BE2C (cell line): ENCODE results near the gene MED10.

Experiments used
- DNase-seq: peaks from one replicate; pipeline ENCODE4 v3.0.0-alpha.2; 2020
- H3K27me3 ChIP-seq: fragments of 250-450 bp; sonication (Bioruptor Pico); 2 replicates; pipeline ENCODE4 v1.5.1; 2020; ENCODE audit warnings: mild to moderate bottlenecking
- H3K36me3 ChIP-seq: fragments of 250-450 bp; sonication (Bioruptor Pico); 2 replicates; pipeline ENCODE4 v1.5.1; 2020; ENCODE audit warnings: mild to moderate bottlenecking
- H3K4me1 ChIP-seq: fragments of 250-450 bp; sonication (Bioruptor Pico); 2 replicates; pipeline ENCODE4 v1.5.1; 2020
- H3K4me3 ChIP-seq: 2 replicates; pipeline ENCODE4 v1.5.1; 2011; ENCODE audit warnings: low read depth, low read length
- H3K9me3 ChIP-seq: fragments of 250-450 bp; sonication (Bioruptor Pico); 2 replicates; pipeline ENCODE4 v1.5.1; 2020
- TF ChIP-seq, protein P1 (sequence below): IDR thresholded peaks from 2 replicates; pipeline ENCODE4 v1.5.1; 2012; ENCODE audit warnings: mild to moderate bottlenecking, low read depth, low read length

The MED10 gene

GRCh38 chr5:6419340-6419852, 41.0 kb upstream of the MED10 start:
- no peaks in the 10 kb centered on the region for H3K27me3 ChIP-seq
- no peaks in the 10 kb centered on the region for H3K9me3 ChIP-seq
- TF ChIP-seq, protein P1, sequence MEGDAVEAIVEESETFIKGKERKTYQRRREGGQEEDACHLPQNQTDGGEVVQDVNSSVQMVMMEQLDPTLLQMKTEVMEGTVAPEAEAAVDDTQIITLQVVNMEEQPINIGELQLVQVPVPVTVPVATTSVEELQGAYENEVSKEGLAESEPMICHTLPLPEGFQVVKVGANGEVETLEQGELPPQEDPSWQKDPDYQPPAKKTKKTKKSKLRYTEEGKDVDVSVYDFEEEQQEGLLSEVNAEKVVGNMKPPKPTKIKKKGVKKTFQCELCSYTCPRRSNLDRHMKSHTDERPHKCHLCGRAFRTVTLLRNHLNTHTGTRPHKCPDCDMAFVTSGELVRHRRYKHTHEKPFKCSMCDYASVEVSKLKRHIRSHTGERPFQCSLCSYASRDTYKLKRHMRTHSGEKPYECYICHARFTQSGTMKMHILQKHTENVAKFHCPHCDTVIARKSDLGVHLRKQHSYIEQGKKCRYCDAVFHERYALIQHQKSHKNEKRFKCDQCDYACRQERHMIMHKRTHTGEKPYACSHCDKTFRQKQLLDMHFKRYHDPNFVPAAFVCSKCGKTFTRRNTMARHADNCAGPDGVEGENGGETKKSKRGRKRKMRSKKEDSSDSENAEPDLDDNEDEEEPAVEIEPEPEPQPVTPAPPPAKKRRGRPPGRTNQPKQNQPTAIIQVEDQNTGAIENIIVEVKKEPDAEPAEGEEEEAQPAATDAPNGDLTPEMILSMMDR = no peak
- no peak for DNase-seq
- H3K4me1 ChIP-seq = no peaks in the 10 kb centered on the region
- no peak overlapping the region for H3K4me3 ChIP-seq
- H3K36me3 ChIP-seq = no peaks in the 10 kb centered on the region

- H3K27me3 ChIP-seq = no peaks in the 10 kb centered on the region
- no peaks in the 10 kb centered on the region for H3K9me3 ChIP-seq
- H3K36me3 ChIP-seq = no peaks in the 10 kb centered on the region
- H3K4me3 ChIP-seq = no peak overlapping the region
- TF ChIP-seq, protein P1 = no peak
- no peaks in the 10 kb centered on the region for H3K4me1 ChIP-seq
- no peak for DNase-seq
Observed at GRCh38 chr5:6418679-6419276, 40.4 kb upstream of the MED10 start.

GRCh38 chr5:6417657-6418056, 39.3 kb upstream of the MED10 start:
- no peaks in the 10 kb centered on the region for H3K4me1 ChIP-seq
- DNase-seq = no peak
- no peaks in the 10 kb centered on the region for H3K9me3 ChIP-seq
- H3K27me3 ChIP-seq = 0 out of 2 replicates have a peak, but pooled peaks cover 5% of the 10 kb centered on the region
- no peaks in the 10 kb centered on the region for H3K36me3 ChIP-seq
- TF ChIP-seq, protein P1 = no peak
- no peak overlapping the region for H3K4me3 ChIP-seq

GRCh38 chr5:6412811-6413210, 34.5 kb upstream of the MED10 start:
- no peak for DNase-seq

GRCh38 chr5:6411141-6411540, 32.8 kb upstream of the MED10 start:
- H3K4me1 ChIP-seq = no peaks in the 10 kb centered on the region
- TF ChIP-seq, protein P1 = no peak
- 0 out of 2 replicates have a peak, but pooled peaks cover 6% of the 10 kb centered on the region for H3K27me3 ChIP-seq
- no peaks in the 10 kb centered on the region for H3K9me3 ChIP-seq
- DNase-seq = no peak
- H3K4me3 ChIP-seq = no peak overlapping the region
- H3K36me3 ChIP-seq = no peaks in the 10 kb centered on the region

More at GRCh38 chr5:6412811-6413210, 34.5 kb upstream of the MED10 start:
- TF ChIP-seq, protein P1 = no peak
- Histone ChIP-seq H3K36me3 (no peaks in the 10 kb centered on the region), H3K4me3 (no peak overlapping the region), H3K9me3 (no peaks in the 10 kb centered on the region), H3K4me1 (no peaks in the 10 kb centered on the region), H3K27me3 (0 out of 2 replicates have a peak, but pooled peaks cover 6% of the 10 kb centered on the region)

- Histone ChIP-seq H3K4me1 (no peaks in the 10 kb centered on the region), H3K9me3 (no peaks in the 10 kb centered on the region), H3K36me3 (no peaks in the 10 kb centered on the region), H3K27me3 (0 out of 2 replicates have a peak, but pooled peaks cover 6% of the 10 kb centered on the region), H3K4me3 (no peak overlapping the region)
- TF ChIP-seq, protein P1 = no peak
- DNase-seq = no peak
Observed at GRCh38 chr5:6410421-6410820, 32.1 kb upstream of the MED10 start.
